Lung (tissue), 12 donors: ENCODE results near the gene GUCA2A. TPM values are rescaled to one million over a fixed set of nuclear protein-coding genes. Genes with fewer than 3 reads are reported as not detected.

Experiments used
- ATAC-seq: fragments of 200-7000 bp; cut with Tn5 transposase; one replicate; pipeline ENCODE4 v1.9.1; 2020; ENCODE audit warnings: moderate number of reproducible peaks; ENCODE audit not compliant: insufficient read depth, low FRiP score
- DNase-seq, 3 donors: peaks; one replicate each; pipeline ENCODE4 v3.0.0-alpha.2; 2013 to 2017
- H3K27ac ChIP-seq, 2 donors: one replicate each; pipeline ENCODE4 v1.5.1; 2013; ENCODE audit warnings: mild to moderate bottlenecking in 2 of 2, moderate library complexity in 2 of 2, control low read depth in 1 of 2, inconsistent platforms in 1 of 2, low read depth in 1 of 2, low read length in 1 of 2
- H3K27me3 ChIP-seq, 3 donors: one replicate each; pipeline ENCODE4 v1.5.1; 2013; ENCODE audit warnings: low read length in 2 of 3; ENCODE audit not compliant: control insufficient read depth in 3 of 3, insufficient read depth in 3 of 3
- H3K36me3 ChIP-seq, 4 donors: one replicate each; pipeline ENCODE4 v1.5.1; 2013; ENCODE audit warnings: low read length in 4 of 4, mild to moderate bottlenecking in 1 of 4, moderate library complexity in 1 of 4; ENCODE audit not compliant: control insufficient read depth in 4 of 4, insufficient read depth in 4 of 4
- H3K4me1 ChIP-seq, 5 donors: one replicate each; pipeline ENCODE4 v1.5.1; 2013; ENCODE audit warnings: low read length in 5 of 5, mild to moderate bottlenecking in 2 of 5, moderate library complexity in 1 of 5; ENCODE audit not compliant: control insufficient read depth in 5 of 5, insufficient read depth in 5 of 5
- H3K4me3 ChIP-seq: one replicate; pipeline ENCODE4 v1.5.1; 2013; ENCODE audit warnings: mild to moderate bottlenecking, control low read depth, moderate library complexity
- H3K9ac ChIP-seq, 2 donors: one replicate each; pipeline ENCODE4 v1.5.1; 2013; ENCODE audit warnings: low read length in 2 of 2, control low read depth in 1 of 2; ENCODE audit not compliant: insufficient read depth in 1 of 2
- H3K9me3 ChIP-seq, 4 donors: one replicate each; pipeline ENCODE4 v1.5.1; 2013; ENCODE audit warnings: low read length in 3 of 4, mild to moderate bottlenecking in 1 of 4, moderate library complexity in 1 of 4; ENCODE audit not compliant: control insufficient read depth in 4 of 4, insufficient read depth in 3 of 4
- CTCF ChIP-seq: IDR thresholded peaks from 2 replicates; pipeline ENCODE4 v1.5.1; 2012; ENCODE audit warnings: mild to moderate bottlenecking; ENCODE audit errors: control extremely low read depth, extremely low read depth
- WGBS, 2 donors: extraction: QIAGEN DNeasy Blood & Tissue Kit; methylation state at CpG; one replicate each; pipeline ENCODE4 v1.1.7; 2013; 5-methylcytosine and 5-hydroxymethylcytosine counted together
- polyA plus RNA-seq, 2 donors: library from polyadenylated mRNA; stranded (reverse); fragments of 200-250 nt; gene quantifications; one replicate each; pipeline ENCODE4 v1.2.1, GENCODE V29; 2013
- total RNA-seq, 2 donors: library from RNA; depleted of rRNA in 1 of 2; stranded (reverse); fragments of >200 nt in 1 of 2; gene quantifications; one replicate each; pipeline ENCODE4 v1.2.1, GENCODE V29; 2014 to 2021
- donor health status: control.
- donor health status: control.
- donor health status: Bipolar disorder and iron deficiency.
- donor health status: healthy.
- donor health status: DM: yes; HTN: yes; CAD: no.

Gene GUCA2A
- total and polyA plus RNA-seq, 4 donors, result 0.28 to 0.29 TPM; not detected in 2

- H3K4me1 ChIP-seq, result no peaks in the 10 kb centered on the region
- H3K27ac ChIP-seq, result no peak overlapping the region
- H3K27me3 ChIP-seq, result peaks cover 0 to 7% (median 6%) of the 10 kb centered on the region in 3 donors
- H3K9me3 ChIP-seq, result no peaks in the 10 kb centered on the region
- no peak overlapping the region for H3K9ac ChIP-seq
- WGBS, 2 donors, result 71 to 92% methylated on average over 5 of the region's 5 CpGs
- H3K36me3 ChIP-seq, result no peaks in the 10 kb centered on the region
- no peak for ATAC-seq
- no peak for TF ChIP-seq CTCF
- H3K4me3 ChIP-seq, result no peak overlapping the region
- no peak for DNase-seq
These were observed 50.3 kb downstream of the GUCA2A start for GRCh38 chr1:42114229-42114628.

Other genes with a start within 250 kb of the GUCA2A start
- gene HIVEP3, start 245.8 kb downstream of the GUCA2A start, total RNA-seq, result 10 to 100 TPM in 1 of 2 donors, 1 to 10 TPM in 1; 8.9 to 14.7 TPM
- gene HIVEP3, start 245.8 kb downstream of the GUCA2A start, polyA plus RNA-seq, result 1 to 10 TPM; 7.0 to 8.7 TPM
- not detected for gene GUCA2B, start 11.3 kb downstream of the GUCA2A start, total RNA-seq
- gene GUCA2B, start 11.3 kb downstream of the GUCA2A start, polyA plus RNA-seq, result not detected
- 100 to 1,000 TPM in 1 of 2 donors, 10 to 100 TPM in 1; 39.6 to 106 TPM for gene FOXJ3, start 170.5 kb upstream of the GUCA2A start, total RNA-seq
- gene FOXJ3, start 170.5 kb upstream of the GUCA2A start, polyA plus RNA-seq, result 10 to 100 TPM; 11.9 to 13.5 TPM
- 1 to 10 TPM in 1 of 2 donors, under 1 TPM in 1; 0.71 to 8.9 TPM for gene RIMKLA, start 216.0 kb upstream of the GUCA2A start, total RNA-seq
- 1 to 10 TPM in 1 of 2 donors, under 1 TPM in 1; 0.92 to 1.9 TPM for gene RIMKLA, start 216.0 kb upstream of the GUCA2A start, polyA plus RNA-seq